GM10266 (cell line): Measurements from ENCODE around the gene CMTM5.

ENCODE experiments used
- DNase-seq: peaks from one replicate; pipeline ENCODE4 v3.0.0; 2012; ENCODE audit errors: extremely low spot score
- TF ChIP-seq, protein P1 (sequence below): IDR thresholded peaks from 2 replicates; pipeline ENCODE4 v1.5.1; 2012; ENCODE audit warnings: mild to moderate bottlenecking, low read depth; ENCODE audit not compliant: control insufficient read depth, insufficient read depth; ENCODE audit errors: missing control alignments

CMTM5 gene

DNA sequence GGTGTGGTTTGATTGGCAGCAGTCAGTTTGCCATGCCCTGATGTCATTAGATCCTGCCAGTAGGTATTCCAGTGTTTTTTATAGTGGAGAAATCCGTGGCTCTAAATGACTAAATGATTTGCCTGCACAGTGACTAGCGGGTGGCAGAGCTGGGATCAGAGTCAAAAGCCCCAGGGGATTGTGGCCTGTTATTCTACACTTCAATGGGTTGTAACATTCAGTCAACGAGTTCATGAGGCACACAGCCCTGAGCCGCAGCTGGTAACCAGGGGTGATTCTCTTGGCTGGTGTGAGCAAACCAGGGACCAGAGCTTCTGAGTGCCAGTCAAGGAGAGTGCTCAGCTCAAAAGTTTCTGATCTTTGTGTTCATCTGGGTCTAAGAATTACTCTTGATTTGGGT lies 29.4 kb downstream of the CMTM5 start:
- TF ChIP-seq, protein P1, sequence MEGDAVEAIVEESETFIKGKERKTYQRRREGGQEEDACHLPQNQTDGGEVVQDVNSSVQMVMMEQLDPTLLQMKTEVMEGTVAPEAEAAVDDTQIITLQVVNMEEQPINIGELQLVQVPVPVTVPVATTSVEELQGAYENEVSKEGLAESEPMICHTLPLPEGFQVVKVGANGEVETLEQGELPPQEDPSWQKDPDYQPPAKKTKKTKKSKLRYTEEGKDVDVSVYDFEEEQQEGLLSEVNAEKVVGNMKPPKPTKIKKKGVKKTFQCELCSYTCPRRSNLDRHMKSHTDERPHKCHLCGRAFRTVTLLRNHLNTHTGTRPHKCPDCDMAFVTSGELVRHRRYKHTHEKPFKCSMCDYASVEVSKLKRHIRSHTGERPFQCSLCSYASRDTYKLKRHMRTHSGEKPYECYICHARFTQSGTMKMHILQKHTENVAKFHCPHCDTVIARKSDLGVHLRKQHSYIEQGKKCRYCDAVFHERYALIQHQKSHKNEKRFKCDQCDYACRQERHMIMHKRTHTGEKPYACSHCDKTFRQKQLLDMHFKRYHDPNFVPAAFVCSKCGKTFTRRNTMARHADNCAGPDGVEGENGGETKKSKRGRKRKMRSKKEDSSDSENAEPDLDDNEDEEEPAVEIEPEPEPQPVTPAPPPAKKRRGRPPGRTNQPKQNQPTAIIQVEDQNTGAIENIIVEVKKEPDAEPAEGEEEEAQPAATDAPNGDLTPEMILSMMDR = no peak
- DNase-seq = no peak

DNA sequence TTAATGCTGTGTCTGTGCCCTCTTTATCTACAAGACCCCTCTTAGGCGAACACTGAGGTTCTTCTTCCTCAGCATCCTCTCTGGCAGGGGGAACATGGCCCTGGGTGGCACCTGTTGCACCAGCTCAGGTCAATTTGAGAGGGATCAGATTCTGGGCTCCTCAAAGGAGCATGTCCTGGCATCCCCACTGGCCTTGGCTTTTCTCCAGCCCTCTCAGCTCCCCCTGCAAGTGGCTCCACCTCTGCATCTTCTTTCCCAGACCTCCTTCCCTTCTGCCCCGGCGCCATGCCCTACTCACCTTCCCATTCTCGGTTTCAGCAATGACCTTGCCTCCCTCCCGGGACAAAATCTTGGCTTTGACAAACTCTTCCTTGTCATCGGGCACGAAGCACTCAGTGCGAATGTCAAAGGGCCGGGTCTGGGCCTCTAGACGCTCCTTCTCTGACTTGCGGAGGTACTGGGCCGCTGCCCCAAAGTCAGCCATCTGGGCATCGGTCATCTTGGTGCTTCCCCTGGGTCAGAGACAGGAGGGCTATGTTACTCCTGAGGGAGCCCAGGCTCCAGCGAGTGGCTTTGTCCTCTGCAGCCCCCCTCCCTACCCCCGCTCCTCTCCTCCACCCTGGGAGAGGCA lies 30.0 kb downstream of the CMTM5 start:
- TF ChIP-seq, protein P1 = no peak
- DNase-seq = no peak

DNA sequence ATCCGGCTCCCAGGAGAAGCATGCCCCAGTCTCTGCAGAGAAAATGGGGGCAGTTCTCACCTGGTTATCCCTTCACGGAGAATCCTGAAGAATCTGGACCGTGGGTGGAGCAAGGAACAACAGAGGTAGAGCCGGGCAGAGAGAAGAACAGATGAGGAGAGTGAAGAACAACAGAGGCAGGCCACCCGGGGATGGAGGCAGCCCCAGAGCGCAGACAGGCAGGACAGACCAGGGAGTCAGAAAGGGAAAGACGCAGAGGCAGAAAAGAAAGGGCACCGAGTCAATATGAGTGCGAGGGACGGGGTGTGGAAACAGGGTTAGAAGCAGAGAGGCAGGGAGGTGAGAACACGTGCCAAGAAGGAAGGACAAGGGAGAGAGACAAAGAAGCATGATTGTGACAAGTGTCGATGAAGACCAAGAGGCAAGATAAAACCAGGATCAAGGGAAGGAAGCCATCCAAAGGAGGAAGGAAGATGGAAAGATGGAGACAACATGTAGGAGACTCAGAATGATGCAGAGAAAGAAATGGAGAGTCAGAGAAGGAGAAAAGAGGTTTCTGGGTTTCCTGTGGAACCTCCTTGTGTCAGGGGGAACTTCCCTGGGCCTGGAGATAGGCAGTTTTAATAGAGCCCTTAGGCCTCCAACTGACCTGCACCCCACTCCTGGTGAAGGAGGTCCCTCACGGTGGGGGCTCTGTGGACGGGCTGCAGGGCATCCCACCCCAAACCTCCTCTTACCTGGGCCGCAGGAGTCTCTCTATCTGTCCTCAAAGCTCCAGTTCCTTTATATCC lies 30.9 kb downstream of the CMTM5 start, which contains the start of gene MYH6:
Gene MYH6 (minus strand): TSS at position 758 of the 791 bp plus-strand sequence. CDS start 1,050 bp downstream, outside the sequence.
- TF ChIP-seq, protein P1 = no peak

DNA sequence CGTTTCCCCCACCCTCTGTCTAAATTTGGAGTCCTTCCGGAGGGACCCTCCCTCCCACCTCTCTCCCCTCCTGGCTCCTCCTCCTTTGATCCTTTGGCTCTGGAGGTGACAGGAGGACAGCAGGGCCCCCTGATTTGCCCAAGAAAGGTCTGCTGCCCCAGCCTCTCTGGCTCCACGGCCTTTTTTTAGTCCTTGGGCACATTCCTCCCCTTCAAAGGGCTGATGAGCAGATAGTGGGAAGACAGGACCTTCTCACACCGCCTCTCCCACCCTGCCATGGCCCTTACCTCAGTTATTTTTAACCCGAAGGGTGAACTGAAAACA lies 31.4 kb downstream of the CMTM5 start:
- no peak for DNase-seq
- TF ChIP-seq, protein P1 = no peak

More for the DNA sequence above, 30.9 kb downstream of the CMTM5 start, which contains the start of gene MYH6:
- no peak for DNase-seq

DNA sequence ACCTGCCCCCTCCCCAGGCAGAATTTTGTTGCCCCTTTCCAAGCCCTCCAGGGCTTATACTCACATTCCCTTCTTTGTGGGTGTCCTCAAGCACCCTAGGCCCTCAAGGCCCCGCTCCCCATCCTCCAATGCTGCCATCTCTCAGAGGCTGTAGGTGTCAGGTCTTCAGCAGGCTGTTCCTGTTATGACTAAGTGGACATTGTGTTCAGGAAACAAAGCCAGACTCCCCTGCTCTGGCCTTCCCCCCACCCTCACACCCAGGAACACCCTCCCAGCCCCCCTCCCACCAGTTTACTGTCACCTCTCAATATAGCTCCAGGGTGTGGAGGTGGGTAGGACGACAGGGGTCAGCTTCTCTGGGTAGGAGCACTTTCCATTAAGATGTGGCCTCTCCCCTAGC lies 32.6 kb downstream of the CMTM5 start:
- DNase-seq = peak; percentile 53
- TF ChIP-seq, protein P1 = no peak

DNA sequence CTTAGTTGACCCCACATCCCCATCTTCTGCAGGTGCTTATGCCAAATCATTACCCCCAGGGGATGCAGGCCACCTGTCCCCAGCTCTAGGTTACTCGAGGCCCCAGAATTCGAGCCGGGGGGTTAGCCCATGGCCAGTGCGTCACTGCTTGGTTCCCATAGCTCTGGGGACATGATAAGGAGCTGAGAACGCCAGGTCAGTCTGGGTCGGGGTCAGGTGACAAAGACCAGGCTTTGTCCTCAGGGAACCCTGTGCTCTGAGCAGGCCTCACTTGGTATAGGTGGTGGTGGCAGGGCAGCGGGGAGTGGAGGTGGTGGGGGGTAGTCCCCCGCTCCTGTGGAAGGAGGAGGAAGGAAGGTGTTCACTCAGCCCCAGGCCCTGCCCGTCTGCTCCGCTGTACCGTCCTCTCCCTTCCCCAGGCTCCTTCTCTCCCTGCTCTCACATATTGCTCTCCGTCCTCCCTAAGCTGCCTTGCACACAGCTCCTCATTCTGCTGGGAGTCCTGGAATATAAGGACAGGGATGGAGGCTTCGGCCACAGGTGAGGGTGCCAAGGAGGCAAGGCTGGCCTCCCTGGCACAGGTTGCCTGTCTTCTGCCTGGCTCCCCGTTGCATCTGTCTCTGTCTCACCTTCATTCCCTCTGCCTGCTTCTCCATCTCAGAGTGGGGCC lies 33.3 kb downstream of the CMTM5 start:
- TF ChIP-seq, protein P1 = no peak
- no peak for DNase-seq
